ENCODE results near the gene LHFPL5.

The LHFPL5 gene

DNA sequence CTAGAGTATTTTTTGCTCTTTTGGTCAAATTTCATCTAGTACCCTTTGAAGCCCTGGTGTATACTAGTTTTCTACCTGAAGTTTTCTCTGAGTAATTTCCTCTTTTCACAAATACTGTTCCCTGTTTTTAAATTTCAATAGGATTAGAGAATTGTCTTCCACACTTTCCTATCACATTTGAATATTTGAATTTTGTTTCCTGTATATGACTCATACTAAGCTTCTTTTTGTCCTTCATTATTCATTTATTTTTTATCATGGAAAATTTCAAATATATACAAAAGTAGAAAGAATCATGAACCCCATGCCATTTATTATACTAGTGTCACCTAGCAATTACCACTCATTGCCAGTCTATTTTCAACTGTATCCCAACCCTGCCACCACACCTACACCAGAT, 52.7 kb downstream of the LHFPL5 start:
- DNase-seq, result no peak

DNA sequence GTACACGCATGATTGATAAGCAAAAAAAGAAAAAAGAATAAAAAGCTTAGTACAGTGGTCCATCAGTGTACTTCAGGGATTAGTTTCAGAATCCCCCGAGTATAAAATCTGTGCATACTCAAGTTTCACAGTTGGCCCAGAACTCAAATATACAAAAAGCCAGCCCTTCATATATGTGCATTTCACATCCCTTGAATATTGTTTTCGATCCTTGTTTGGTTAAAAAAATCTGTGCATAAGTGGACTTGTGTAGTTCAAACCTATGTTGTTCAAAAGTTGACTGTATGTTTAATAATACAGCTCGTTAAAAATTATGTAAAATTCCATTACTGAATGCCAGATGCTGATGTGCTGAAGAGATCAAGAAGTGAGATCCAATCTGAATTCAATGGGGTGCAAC, 54.2 kb downstream of the LHFPL5 start:
- no peak for DNase-seq

Data from islet precursor cell (in vitro differentiated cells).